GM18858 (cell line): ENCODE data around the gene RASAL3.
A peak's percentile ranks its signal among the peaks of the same experiment; 100 is the strongest.

ENCODE experiments used
- ATAC-seq: cut with Tn5 transposase; IDR thresholded peaks from one replicate; pipeline ENCODE4 v1.9.1; 2021; ENCODE audit not compliant: unreplicated experiment

RASAL3 gene

DNA sequence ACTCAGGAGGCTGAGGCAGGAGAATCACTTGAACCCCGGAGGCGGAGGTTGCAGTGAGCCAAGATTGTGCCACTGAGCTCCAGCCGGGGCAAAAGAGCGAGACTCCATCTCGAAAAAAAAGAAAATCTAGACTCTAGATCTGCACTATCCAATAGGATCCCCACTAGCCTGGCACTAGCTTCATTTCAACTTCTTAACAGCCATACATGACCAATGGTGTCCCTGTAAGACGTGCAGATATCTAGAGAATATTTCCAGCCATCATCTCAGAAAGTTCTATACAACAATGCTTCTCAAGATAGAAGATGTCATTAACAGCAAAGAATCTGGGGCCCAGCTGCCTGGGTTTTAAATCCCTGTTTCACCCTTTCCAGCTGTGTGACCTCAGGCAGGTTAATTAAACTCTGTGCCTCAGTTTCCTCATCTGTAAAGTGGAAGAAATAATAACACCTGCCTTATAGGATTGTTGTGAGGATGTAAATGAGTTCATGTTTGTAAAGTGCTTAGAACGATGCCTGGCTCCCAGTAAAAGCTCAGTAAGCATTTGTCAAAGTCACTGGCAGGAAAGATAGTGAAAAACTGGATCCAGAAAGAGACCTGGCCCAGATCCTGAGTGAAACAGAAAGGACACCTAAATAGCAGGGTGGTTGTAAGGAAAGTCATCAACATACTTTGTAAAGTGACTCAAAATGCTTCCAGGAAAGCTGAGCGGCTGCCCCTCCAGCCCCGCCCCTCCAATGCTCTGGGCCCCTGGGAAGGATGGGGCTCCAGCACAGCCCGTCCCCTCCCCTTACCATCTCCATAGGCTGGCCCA lies 28.1 kb downstream of the RASAL3 start:
- ATAC-seq, result no peak

DNA sequence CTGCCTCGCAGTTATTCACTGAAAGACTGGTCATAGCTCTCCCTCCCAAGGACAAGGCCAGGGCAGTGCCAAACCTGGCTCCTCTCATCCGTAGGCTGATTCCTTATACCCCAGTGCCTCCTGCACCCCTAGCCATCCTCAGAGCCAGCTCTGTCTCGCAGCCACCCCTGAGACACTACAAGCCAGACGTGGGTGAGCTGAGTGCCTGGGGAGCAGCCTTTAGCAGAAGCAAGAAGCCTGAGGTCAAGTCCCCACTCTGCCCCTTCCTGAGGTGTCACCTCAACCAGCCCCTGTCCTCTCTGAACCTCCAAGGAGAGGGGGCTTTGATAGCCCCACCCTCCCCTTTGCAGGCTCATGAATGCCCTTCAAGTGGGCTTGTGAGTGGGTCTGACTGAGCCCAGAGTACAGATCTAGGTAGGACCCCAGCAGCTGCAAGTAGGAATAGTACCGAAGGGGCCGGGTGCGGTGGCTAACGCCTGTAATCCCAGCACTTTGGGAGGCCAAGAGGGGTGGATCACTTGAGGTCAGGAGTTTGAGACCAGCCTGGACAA lies 30.8 kb downstream of the RASAL3 start:
- ATAC-seq, result no peak

DNA sequence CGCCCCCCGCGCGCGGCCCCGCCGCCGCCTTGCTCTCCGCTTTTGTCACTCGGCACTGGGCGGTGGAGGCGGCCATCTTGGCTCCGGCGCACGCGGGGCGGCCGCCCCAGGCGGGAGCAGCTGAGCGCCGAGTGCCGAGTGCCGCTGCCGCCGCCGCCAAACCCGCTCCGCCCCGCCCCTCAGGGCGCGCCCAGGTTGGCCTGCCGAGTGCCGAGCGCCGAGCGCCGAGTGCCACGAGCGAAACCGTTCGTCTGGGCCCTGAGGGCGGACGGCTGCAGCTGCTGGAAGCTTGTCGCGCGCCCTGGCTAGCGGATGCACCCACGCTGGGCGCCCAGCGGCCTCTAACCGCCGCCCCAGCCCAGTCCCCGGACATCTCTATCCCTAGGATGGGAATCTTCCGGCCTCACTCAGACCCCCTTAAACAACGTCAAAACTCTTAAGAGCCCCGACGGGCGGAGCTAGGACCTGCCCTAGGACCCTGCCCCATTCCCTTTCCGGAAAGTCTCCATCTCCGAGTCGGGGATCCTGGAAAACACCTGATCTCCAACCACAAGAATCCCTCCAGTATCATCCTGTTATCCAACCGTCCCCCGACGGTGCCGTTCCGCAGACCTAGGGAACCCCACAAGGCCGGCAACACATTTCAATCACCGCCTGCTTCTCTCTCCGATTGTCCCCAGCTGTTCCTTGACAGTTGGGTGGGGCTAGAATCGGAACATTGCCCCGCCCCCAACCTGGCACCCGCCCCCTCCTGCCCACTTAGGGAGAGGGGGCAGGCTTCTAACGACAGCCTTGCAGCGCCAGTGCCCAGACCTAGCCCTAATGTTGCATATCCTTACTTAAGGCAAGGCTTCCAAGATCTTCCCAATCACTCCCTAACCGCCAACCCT lies 31.5 kb downstream of the RASAL3 start:
- peak; percentile 51 for ATAC-seq

DNA sequence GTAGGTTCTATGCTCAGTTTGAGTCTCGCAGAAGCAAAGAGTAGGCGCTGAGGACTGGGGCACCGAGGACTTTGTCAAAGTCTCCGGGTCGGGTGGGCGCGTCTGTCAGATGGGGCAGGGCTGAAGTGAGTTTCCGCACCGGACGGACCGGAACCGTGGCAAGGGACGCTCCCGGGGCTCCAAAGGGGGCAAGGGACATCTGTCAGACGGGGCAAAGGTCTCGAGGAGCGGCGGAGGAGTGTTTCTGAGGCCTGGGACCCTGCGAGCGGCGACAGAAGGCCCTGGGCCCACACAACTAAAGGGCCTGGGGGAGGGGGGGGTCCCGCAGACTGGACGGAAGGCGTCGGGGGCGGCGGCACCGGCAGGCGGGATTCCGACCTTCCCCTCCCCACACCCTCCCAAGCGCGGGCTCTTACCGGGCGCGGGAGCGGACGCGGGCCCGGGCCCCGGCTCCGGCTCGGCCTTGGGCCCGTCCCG lies 32.3 kb downstream of the RASAL3 start:
- ATAC-seq, result no peak

DNA sequence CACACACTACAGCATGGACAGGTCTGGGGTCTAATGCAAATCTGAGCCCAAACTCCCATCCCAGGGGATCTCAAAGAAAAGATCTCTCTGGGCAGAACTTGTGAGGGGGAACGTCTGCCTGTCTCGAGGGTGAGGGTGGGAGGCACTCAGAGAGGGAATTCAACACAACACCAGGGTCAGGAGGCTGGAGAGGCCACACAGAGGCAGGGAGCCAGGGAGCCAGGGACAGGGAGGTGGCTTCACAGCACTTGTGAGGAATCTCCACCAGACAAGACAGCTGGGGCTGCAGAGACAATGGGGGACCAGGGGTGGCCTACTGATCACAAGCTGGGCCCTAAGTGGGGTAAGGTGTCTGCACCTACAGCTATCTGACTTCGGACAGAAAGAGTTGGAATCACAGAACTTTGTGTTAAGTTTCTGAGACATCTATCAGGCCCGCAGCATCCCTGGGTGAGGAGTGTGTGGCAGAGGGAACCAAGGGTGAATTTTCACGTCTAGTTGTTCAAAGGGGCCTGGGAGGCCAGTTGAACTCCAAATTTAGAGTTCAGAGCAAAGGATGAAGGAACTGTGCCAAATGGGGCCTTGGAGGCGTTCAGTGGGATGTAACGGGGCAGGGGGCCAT lies 32.8 kb downstream of the RASAL3 start:
- ATAC-seq, result no peak

DNA sequence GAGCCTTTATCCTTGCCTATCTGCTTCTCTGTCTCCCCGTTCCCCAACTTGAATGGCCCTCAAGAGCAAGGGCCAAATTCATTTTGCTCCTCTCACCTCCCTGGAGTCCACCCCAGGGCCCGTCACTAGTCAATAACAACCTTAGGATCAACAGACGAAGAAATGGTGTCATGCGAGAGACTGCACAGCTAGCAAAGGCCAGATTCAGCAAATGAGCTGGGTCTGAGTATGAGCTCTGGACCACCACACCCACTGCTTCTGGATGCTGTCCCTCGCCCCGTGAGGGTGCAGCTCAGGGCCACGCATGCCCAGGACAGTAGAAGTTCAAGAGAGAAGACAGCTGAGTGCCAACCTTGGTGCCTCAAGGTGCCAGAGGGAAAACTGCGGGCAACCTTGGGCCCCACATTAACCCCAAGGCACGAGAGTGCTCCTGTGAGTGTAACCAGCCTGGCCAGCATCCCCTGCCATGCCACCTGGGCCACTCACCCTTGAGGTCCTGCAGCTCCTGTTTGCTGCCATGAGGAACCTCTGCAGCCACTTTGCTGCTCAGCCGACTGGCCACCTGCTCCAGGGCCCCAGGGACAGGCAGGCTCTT lies 33.7 kb downstream of the RASAL3 start:
- no peak for ATAC-seq

DNA sequence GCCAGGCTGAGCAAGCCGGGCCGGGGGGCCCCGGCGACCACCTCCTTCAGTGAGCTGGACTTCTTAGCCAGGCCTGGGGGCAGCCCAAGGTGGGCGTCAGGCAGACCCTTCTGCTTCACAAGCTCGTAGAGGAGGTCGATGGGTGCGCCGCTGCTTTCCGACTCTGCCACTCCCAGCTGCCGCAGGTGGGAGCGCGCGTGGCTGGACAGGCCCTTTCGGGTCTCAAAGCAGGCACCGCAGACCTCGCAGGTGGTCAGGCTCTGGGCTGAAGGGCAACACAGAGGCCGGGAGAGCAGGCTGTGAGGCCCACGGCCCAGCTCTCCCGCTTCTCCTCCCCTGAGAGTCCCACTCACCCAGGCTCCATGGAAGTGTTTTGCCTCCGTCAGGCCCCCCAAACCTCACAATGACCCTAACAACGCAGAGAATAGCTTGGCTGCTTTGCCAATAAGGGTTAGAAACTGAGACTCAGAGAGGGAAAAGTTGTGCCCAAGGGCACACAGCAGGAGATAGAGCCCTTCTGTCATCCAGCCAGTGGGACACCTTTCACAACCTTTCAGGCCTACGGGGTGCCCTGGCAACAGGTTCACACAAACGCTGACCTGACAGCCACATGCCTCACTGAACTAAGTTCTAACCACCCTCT lies 34.4 kb downstream of the RASAL3 start:
- no peak for ATAC-seq

DNA sequence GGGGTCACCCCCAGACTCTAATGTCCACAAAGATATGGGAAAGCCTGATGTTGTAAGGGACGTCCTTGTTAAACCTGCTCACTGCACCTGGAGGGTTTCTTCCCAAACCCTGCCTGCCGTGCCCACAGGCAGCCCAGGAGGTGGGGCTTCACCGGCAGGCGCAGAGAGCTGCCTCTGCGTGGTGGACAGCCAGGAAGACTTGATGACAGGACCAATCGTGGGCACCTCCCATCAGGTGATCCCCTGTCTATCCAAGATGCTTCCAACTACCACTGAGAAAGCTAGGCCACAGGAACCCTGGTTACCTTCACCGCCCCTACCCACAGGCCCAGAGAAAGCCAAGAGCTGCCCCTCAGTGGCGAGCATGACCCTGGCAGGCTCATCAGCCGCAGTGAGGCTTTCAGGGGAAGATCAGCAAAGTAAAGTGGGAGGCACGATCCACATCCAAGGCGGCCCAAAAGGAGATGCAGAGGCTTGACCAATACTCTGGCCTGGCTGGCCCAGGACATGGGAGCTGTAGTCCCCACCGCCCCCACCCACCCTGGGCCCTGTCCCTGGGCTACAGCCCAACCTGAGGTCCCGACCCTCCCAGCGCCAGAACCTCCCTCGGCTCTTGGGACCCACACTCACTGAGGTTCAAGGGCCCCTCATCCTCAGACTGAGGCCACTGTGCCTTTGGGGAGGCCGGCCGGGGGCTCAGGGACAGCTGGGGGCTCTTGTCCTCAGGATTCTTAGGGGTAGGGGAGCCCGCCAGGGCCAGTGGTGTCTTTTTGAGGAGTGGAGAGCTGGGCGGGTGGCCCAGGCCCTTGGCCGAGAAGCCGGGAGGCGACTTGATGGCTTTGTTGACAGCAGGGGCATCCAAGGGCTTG lies 35.2 kb downstream of the RASAL3 start:
- no peak for ATAC-seq

DNA sequence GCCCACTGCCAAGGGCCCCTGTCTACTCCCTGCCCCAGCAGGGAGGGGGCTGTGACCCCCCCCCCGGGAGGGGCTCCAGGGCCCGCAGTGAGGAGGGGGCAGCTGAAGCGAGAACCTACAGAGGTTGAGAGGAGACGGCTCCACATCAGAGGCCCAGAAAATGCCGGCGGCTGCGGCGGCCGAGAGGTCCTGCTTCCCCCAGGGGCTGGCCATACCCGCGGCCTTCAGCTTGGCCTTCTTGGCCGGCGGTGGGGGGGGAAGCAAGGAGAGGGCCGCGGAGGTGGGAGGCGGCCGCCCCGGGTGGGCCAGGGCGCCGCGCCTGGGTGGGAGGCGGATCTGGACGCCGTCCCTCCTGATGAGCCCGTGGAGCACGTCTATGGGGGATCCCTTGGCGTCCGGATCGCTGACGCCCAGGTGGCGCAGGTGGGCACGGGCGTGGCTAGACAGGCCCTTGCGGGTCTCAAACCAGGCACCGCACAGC lies 36.3 kb downstream of the RASAL3 start:
- no peak for ATAC-seq

DNA sequence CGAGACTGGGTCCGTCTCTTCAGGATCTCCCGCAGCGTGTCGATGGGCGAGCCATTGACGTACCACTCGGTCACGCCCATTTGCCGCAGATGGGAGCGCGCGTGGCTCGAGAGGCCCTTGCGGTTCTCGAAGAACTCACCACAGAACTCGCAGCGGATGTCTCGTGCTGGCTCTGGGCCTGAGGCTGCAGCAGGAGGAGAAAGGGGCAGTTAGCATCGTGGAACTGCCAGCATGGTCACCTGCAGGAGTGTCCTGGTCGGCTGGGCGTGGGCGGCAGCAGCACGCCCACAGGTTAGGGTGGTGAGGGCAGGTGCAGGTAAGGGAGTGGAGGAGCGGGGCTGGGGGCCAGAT lies 37.0 kb downstream of the RASAL3 start:
- no peak for ATAC-seq

DNA sequence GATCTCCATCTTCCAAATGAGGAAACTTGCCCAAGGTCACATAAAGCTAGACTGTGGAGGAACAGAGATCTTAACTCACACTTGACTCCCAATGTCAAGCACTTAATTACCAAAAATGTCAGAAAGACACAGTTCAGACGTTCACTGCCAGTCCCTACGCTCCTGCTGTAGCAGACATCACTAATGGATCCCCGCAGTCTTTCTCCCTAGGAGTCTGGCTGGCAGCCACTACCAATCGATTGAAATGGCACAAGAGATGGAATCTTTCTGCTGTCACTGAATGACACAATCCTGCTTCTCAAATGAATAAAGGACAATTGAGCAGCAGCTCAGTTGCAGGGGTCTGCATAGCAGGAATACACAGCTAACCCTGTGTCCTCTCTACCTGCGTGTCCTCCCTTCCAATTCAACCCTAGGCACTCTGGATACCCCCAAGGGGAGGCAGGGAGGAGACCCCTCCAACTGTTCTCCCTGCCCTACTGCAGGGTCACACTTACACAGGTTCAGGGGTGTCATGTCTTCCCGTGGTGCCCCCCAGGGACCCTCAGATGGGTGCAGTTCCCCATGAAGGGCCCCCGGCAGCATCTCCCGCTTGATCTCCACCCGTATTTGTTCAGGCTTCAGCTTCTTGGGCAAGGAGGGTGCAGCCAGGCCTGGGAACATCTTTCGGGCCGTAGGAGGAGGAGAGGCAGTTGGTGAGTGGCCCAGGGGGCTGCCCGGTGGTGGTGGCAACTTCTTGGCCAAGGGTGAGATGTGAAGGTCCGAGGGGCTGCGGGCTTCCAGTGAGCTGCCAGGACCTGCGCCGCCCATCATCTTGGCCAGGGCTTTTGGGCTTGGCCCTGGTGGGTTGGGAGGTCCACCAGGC lies 37.6 kb downstream of the RASAL3 start:
- no peak for ATAC-seq

DNA sequence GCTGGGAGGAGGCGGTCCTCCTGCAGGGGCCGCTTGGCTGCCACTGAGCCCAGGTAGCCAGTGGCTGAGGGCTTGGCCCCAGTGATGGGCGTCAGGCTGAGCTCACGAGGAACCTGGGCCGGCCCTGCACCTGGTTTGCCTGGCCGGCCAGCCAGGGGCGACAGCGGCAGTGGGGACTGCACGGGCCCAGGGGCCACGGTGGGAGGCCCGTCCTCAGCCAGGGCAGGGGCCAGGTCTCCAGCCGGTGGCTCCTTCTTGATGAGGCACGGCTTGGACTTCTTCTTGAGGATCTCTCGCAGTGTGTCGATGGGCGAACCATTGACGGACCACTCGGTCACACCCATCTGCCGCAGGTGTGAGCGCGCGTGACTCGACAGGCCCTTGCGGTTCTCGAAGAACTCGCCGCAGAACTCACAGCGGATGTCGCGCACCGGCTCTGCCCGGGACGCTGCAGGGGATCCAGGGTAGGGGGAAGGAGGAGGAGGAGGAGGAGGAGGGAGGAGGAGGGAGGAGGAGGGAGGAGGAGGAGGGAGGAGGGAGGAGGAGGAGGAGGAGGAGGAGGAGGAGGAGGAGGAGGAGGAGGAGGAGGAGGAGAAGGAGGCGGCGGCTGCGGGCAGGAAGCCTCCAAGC lies 38.9 kb downstream of the RASAL3 start:
- no peak for ATAC-seq

DNA sequence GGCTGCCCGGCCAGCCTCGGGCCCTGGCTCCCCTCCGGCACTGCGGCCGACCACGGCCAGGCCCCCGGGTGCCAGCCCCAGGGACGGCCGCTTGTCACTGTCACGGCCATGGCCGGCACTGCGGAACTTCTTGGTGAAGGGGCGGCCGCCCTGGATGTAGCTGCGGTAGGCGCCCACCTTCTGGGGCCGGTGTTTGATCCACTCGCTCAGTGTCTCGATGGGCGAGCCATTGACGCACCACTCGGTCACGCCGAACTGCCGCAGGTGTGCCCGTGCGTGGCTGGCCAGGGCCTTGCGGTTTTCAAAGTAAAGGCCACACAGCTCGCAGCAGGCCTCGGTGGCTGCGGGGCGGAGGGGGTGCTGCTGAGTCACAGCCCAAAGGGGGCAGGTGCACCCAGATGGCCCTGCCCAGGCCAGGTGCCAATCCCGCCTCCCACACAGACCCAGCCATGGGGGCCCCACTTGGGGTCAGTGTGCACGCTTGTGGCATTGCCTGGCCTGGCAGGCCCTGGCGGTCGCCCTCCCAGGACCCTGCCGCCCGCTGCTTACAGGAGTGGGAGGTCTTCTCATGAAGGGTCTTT lies 39.6 kb downstream of the RASAL3 start:
- ATAC-seq, result no peak

DNA sequence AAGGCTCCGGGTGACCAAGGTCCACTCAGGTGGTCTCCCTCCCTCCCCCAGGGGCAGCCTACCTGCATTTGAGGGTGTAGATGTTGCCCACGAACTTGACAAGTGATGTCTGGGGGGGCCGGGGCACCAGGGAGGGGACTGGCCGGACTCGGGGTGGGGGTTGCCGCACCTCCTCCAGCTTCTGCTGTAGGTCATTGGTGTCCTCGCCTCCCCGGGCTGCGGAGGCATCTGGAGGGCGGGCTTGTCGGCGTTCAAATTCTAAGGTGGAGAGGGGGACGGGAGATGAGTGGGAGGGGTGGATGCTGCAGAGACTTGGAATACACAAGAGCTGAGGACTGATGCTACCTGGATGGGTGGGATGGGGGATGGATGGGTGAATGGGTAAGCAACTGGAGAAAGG lies 40.2 kb downstream of the RASAL3 start:
- ATAC-seq, result no peak

DNA sequence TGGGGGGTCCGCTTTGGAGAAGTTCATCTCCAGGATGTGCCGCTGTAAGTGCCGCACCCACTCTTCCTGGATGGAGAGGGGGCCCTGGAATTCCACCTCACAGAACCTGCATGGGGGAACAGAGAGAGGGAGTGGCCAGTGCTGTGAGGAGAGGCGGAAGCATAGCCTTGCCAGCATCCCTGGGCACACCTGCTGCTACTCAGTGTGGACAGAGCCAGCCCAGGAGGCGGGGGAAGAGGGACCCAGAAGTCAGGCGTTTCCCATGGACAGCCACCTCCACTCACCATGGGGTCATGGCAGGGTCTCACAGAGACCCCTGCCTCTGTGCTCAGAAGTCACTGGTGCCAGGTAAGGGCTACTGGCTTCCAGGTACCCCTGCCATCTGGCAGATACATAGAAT lies 41.2 kb downstream of the RASAL3 start:
- ATAC-seq, result no peak

DNA sequence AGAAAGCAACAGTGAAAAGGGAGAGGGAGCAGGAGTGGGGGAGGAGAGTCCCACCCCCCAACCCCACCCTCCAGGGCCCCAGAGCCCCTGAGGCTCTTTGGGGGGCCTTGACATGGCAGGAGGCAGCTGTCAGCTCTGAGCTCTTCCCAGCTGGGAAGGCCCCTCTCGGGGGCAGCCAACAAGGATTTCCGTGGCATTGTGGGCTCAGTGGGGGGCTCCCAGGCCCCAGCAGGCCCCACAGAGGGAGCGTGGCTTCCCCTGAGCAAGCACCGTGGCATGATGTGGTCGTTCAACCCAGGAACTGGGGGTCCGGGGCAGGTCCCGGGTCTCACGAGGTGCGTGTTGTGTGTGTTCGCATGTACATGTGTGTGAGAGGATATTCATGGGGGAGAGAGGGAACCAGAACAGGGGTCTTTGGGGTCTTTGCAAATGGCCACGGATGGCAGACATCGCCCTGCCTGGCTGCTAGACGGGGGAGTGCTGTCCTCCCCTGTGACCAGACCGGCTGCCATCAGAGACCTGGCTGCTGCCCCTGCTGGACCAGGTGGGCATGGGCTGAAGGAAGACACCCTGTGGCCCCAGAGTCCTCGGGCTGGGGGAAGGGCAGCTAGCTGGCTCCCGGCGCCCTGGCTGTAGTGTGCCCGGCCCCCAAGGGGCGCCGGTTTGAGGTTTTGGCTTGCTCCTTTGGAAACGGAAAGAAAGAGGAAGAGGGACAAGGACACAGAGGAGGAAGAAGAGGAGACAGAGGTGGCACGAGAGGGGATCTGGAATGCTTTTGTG lies 41.9 kb downstream of the RASAL3 start:
- no peak for ATAC-seq

DNA sequence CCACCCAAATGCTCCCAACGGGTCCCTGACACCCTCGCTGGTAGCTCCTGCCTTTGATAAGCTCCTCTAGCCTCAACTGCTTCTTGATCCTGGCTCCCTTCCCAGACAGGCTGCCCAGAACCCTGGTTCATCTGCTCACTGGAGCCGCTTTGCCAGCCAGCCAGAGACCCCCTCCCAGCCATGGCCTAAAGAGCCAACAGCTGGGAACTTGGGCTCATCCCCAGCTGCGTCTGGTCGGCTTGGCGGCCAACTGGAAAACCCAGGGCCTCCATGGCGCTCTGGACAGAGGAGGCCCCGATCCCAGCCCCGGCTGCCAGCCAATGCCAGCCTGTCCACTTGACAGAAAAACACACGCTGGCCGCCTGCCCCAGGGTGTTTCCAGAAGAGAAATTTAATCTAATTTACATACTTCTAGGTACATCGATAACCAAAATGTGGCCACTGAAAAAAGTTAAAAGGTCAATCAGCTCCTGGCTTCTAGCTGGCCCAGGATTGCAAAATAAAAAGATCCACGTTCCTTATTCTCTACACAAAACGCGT lies 42.6 kb downstream of the RASAL3 start:
- ATAC-seq, result no peak
